ENCODE data around the gene NCK1. TPM values are rescaled to one million over a fixed set of nuclear protein-coding genes. Genes with fewer than 3 reads are reported as not detected.

NCK1 gene
- total RNA-seq, 1 donor from 2014 or later: 28.4 TPM

GRCh38 chr3:136988651-136989050 is 126.6 kb downstream of the NCK1 start:
- no peak overlapping the region for H3K27ac Mint-ChIP-seq (ENCODE audit: unreplicated experiment)

DNA sequence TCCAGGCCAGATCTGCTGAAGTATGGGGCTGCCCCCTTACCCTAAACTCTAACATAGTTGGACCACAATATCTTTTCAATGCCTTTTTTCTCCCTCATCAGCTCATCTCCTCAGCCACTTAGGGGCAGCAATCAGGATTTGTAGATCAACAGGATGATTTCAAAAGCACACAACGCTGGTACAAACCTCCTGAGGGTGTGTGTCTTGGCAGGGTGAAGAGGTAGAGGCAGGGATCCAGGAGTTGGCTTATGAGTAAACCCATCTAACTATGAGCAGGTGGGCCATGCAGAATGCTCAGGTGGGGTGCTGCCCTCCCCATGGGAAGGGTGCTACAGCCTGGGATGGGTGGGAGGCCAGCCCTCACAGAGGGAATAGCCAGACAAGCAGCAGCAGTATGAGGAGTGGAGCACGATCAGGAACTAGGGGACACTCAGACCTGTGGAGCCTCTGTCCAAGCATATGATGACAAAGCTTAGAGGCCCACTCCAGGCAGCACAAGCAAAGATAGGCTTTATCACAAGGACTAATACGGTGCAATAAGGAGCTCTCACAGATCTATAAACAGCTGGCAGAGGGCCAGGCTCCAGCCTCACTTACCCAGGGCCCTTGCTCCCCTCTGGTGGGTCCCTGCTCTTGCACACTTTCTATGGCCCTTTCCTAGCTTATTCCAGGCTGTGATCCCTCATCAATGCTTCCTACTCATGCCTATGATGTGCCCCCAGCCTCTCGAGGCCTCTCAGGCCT is 127.9 kb downstream of the NCK1 start:
- peaks cover 12% of the 10 kb centered on the region for H3K9me3 Mint-ChIP-seq (ENCODE audit: unreplicated experiment)
- peaks cover 8% of the 10 kb centered on the region for H3K27me3 Mint-ChIP-seq (ENCODE audit: unreplicated experiment)
- no peak for TF ChIP-seq CTCF (IDR thresholded peaks at IDR 0.05; ENCODE audit: partially characterized antibody, unreplicated experiment)
- H3K4me3 Mint-ChIP-seq (ENCODE audit: unreplicated experiment): no peak overlapping the region
- H3K36me3 Mint-ChIP-seq (ENCODE audit: unreplicated experiment): peaks cover 9% of the 10 kb centered on the region
- DNase-seq: no peak
- peaks cover 3% of the 10 kb centered on the region for H3K4me1 Mint-ChIP-seq (ENCODE audit: low read depth, unreplicated experiment)
- peak overlapping the region; percentile 19 for H3K27ac Mint-ChIP-seq (ENCODE audit: unreplicated experiment)

More at GRCh38 chr3:136988651-136989050, 126.6 kb downstream of the NCK1 start:
- Mint-ChIP-seq H3K27me3 (ENCODE audit: unreplicated experiment) (peaks cover 10% of the 10 kb centered on the region), H3K4me1 (ENCODE audit: low read depth, unreplicated experiment) (peaks cover 3% of the 10 kb centered on the region), H3K9me3 (ENCODE audit: unreplicated experiment) (peaks cover 12% of the 10 kb centered on the region), H3K36me3 (ENCODE audit: unreplicated experiment) (peaks cover 9% of the 10 kb centered on the region), H3K4me3 (ENCODE audit: unreplicated experiment) (no peak overlapping the region)
- TF ChIP-seq CTCF (IDR thresholded peaks at IDR 0.05; ENCODE audit: partially characterized antibody, unreplicated experiment): no peak
- no peak for DNase-seq

- DNase-seq: no peak
- Mint-ChIP-seq H3K9me3 (ENCODE audit: unreplicated experiment) (peaks cover 12% of the 10 kb centered on the region), H3K4me1 (ENCODE audit: low read depth, unreplicated experiment) (peaks cover 3% of the 10 kb centered on the region), H3K36me3 (ENCODE audit: unreplicated experiment) (peaks cover 9% of the 10 kb centered on the region), H3K4me3 (ENCODE audit: unreplicated experiment) (no peak overlapping the region), H3K27me3 (ENCODE audit: unreplicated experiment) (peaks cover 8% of the 10 kb centered on the region), H3K27ac (ENCODE audit: unreplicated experiment) (no peak overlapping the region)
- no peak for TF ChIP-seq CTCF (IDR thresholded peaks at IDR 0.05; ENCODE audit: partially characterized antibody, unreplicated experiment)
Observed at GRCh38 chr3:136990826-136991225, 128.8 kb downstream of the NCK1 start.

GRCh38 chr3:136992115-136992514 is 130.1 kb downstream of the NCK1 start:
- TF ChIP-seq CTCF (IDR thresholded peaks at IDR 0.05; ENCODE audit: partially characterized antibody, unreplicated experiment): no peak
- no peak for DNase-seq
- Mint-ChIP-seq H3K27me3 (ENCODE audit: unreplicated experiment) (peaks cover 8% of the 10 kb centered on the region), H3K4me1 (ENCODE audit: low read depth, unreplicated experiment) (peaks cover 3% of the 10 kb centered on the region), H3K36me3 (ENCODE audit: unreplicated experiment) (peaks cover 2% of the 10 kb centered on the region), H3K27ac (ENCODE audit: unreplicated experiment) (no peak overlapping the region), H3K9me3 (ENCODE audit: unreplicated experiment) (peaks cover 8% of the 10 kb centered on the region), H3K4me3 (ENCODE audit: unreplicated experiment) (no peak overlapping the region)

DNA sequence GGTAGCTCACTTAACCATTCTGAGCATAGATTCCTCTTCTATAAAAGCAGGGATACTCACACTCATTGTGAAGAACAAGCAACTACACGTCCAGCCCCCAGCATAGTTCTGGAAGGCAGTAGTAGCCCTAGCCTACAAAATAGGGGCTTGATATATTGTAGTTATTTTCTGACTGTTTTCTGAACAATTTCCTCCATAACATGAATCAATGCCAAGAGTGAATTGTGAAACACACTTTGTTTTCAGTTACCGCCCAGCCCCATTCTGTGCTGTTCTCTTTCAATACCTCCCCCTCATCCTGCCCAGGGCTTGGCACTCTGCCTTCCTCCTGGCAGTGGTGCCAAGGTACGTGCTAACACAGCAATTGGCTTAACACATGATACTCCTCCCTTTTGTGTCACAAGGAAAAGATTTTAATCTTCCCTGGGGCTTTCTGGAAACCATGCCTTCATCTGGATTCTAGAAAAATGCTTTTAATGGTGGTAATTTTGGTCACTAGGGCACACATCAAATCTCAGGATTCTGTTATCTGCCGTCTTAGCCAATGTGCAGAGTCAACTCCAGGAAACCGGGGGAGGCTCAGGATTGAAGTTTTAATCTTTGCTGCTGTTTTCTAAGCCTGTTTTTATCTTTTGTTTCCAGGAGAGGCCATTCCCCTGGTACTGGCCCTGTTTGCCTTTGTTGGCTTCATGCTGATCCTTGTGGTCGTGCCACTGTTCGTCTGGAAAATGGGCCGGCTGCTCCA is 132.9 kb downstream of the NCK1 start:
- TF ChIP-seq CTCF (IDR thresholded peaks at IDR 0.05; ENCODE audit: partially characterized antibody, unreplicated experiment): no peak
- peaks cover 5% of the 10 kb centered on the region for H3K27me3 Mint-ChIP-seq (ENCODE audit: unreplicated experiment)
- peaks cover 3% of the 10 kb centered on the region for H3K4me1 Mint-ChIP-seq (ENCODE audit: low read depth, unreplicated experiment)
- peaks cover 7% of the 10 kb centered on the region for H3K9me3 Mint-ChIP-seq (ENCODE audit: unreplicated experiment)
- H3K27ac Mint-ChIP-seq (ENCODE audit: unreplicated experiment): no peak overlapping the region
- no peaks in the 10 kb centered on the region for H3K36me3 Mint-ChIP-seq (ENCODE audit: unreplicated experiment)
- no peak overlapping the region for H3K4me3 Mint-ChIP-seq (ENCODE audit: unreplicated experiment)
- no peak for DNase-seq
